DMS 273 (cell line): ENCODE data around the gene ATXN1.
"Not testable (repeated sequence)": the region's sequence is repeated elsewhere in the genome, so short reads cannot be mapped to it uniquely, and the experiment has no call there.

Experiments used
- DNase-seq: peaks from one replicate; lab custom pipeline; 2025; ENCODE audit not compliant: unreplicated experiment; lab: John Stamatoyannopoulos, UW

ATXN1 gene

GRCh38 chr6:16468991-16469615, 292.2 kb downstream of the ATXN1 start:
- no peak for DNase-seq

- no peak for DNase-seq
These were observed 294.3 kb downstream of the ATXN1 start for GRCh38 chr6:16466800-16467553.

DNA sequence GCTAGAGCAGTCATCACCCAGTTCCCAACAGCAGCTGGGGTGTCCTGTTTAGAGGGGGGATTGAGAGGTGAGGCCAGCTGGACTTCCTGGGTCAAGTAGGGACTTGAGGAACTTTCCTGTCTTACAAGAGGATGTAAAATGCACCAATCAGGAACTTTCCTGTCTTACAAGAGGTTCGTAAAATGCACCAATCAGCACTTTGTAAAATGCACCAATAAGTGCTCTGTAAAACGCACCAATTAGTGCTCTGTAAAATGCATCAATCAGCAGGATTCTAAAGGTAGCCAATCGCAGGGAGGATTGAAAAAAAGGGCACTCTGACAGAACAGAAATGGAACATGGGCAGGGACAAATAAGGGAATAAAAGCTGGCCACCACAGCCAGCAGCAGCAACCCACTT, 297.2 kb downstream of the ATXN1 start:
- no peak for DNase-seq

GRCh38 chr6:16463246-16463645, 298.0 kb downstream of the ATXN1 start:
- DNase-seq = not testable (repeated sequence)

GRCh38 chr6:16461491-16461890, 299.8 kb downstream of the ATXN1 start:
- DNase-seq = no peak

DNA sequence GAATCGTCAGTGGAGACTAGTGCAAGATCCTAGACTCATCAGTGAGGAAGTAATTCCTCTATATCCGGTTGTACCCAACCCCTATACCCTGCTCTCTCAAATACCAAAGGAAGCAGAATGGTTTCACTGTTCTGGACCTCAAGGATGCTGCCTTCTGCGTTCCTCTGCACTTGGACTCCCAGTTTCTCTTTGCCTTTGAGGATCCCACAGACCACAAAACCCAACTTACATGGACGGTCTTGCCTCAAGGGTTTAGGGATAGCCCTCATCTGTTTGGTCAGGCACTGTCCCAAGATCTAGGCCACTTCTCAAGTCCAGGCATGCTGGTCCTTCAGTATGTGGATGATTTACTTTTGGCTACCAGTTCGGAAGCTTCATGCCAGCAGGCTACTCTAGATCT, 301.8 kb downstream of the ATXN1 start:
- not testable (repeated sequence) for DNase-seq

DNA sequence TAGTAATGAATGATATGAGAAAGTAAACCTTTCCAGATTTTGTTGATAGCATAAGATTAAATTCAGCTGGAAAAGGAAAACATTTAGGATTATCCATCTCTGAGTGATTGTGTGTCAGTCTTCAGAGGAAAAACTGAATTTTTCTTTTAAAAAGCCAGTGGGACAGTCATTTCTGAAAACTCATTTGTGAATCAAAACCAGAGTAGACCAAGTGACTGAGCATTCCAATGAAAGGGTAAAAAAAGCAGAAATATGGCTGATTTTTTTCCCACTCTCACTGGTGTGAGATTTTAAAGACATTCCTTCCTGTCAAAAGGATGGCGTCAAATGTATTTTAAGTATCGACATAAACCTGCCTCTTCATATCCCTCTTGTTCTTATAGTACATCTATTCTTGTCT, 308.9 kb downstream of the ATXN1 start:
- no peak for DNase-seq

DNA sequence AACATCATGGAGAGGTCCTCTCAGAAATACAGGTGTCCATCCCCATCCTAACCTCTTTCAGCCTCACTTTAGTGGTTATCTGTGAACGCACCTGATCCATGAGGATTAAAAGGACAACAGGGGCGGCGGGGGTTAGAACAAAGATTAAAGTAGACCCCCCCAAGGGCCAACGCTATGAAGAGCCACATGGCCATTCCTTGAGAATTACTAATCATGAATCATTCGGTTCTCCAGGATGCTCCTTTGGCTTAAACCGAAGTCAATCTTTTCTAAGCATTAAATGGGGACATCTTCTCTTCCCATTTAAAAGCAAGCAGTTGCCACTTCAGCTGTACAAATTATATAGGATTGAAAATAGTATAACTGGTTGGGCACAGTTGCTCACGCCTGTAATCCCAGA, 310.4 kb downstream of the ATXN1 start:
- DNase-seq = no peak

GRCh38 chr6:16450285-16450684, 311.0 kb downstream of the ATXN1 start:
- no peak for DNase-seq

GRCh38 chr6:16446273-16446672, 315.0 kb downstream of the ATXN1 start:
- no peak for DNase-seq

DNA sequence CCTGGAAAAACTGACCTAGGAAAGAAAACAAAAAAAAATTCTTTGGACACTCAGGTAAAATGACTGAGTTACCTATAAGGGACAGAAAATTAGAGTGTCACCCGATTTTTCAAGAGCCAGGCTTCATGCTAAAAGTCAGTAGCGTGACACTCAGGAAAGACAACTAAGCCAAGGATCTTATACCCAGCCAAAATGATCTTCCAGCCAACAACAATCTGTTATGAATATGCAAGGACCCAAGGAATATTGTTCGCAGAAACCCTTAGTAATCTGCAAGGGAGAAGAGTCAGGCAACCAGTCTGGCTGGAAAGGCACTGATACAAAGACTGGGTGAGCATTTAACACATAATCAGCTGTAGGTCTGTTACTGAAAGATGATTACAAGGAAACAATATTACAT, 319.2 kb downstream of the ATXN1 start:
- DNase-seq = no peak

DNA sequence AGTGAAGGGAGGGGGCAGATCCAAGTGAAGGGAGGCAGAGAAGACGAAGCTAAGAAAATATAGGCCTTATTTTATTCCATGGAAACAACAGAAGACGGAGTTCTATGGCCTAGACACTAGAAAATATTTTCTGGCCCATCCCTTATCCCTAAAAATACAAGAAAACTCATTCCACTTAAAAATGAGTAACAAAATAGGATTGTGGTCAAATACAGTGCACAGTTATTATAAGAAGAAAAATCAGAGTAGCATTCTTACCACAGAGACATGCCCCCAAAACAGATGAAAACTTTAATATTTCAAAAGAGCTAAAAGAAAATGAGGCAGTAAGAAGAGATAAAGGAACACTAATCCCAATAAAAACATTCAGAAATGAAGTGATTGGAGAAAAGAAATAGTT, 320.0 kb downstream of the ATXN1 start:
- DNase-seq = no peak

GRCh38 chr6:16440636-16441212, 320.5 kb downstream of the ATXN1 start:
- DNase-seq = no peak

- DNase-seq = peak; percentile 11
These were observed 322.3 kb downstream of the ATXN1 start for GRCh38 chr6:16438718-16439591.

GRCh38 chr6:16437984-16438383, 323.3 kb downstream of the ATXN1 start:
- DNase-seq = no peak

- DNase-seq = no peak
These were observed 324.2 kb downstream of the ATXN1 start for GRCh38 chr6:16437095-16437494.

DNA sequence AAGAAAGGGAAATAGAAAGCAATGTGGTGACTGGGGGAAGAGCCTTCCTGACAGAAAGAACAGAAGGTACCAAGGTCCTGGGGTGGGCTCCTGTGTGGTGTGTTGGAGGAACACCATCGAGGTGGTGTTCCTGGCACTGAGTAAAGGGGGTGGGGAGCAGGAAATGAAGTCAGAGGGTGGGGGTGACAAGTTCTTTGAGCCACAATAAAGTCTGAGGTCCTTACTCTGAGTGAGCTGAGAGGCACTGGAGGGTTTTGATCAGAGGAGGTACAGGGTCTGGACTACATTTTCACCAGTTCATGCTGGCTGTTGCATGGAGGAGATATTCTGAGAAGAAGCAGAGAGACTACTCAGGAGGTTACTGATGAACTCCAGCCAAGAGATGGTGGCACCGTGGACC, 324.7 kb downstream of the ATXN1 start:
- DNase-seq = no peak

DNA sequence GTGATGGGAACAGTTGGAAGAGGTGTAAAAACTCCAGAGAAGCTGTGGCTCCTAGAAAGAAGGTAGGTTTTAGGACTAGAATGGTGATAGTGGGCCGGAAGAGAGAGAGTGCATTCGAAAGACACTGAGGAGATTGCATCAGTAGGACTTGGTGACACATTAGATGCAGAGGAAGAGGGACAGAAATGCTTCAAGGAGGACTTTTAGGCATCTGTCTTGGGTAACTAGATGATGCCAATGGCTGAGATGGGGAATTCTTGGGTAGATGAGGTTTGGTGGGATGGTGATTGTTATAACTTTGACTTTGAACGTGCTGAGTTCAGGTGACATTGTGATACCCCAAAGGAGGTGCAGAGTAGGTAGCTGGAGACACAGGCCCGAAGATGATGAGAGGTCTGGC, 326.4 kb downstream of the ATXN1 start:
- DNase-seq = no peak

GRCh38 chr6:16433338-16433890, 327.8 kb downstream of the ATXN1 start:
- no peak for DNase-seq

DNA sequence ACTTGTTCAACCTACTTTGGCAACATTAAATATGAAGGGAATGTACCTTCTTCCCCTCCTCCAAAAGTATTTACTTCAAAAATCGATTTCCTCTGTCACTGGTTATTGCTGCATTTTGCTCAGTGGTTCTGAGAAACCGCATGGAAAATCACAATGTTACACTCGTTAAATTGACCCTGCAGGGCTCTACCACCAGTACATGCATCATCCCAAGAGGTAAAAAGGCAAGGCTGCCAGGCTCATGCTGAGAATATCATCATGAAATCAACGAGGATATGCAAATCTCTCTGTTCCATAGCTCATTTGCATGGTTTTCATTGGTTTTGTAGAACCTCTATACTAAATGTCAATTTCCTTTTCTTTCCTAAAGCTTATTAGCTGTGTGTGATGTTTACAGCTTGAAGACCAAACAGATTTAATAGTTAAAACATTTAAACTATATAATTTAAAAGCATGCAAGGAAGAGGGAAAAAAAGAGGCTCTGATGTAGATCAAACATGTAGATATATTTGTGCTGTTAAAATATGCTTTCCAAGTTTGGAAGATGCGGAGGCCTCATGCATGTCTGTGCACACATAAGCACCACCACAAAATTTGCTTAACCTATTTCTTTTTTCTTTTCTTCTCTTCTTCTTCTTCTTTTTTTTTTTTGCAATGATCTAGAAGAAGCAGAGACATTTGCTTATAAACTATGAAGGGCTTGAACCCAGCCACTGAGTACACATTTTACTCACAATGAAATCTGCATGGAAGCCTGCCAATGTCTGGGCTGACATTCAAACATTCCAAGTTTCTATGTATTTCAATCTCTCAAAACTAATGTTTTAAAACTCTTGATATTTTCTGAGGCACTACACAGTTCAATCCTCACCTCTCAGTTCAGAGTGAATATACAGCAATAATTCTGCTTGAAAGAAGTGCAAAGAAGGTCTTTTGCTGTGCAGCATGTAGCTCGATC, 328.9 kb downstream of the ATXN1 start:
- DNase-seq = no peak
